ENCODE results near the gene SMLR1.

The SMLR1 gene

DNA sequence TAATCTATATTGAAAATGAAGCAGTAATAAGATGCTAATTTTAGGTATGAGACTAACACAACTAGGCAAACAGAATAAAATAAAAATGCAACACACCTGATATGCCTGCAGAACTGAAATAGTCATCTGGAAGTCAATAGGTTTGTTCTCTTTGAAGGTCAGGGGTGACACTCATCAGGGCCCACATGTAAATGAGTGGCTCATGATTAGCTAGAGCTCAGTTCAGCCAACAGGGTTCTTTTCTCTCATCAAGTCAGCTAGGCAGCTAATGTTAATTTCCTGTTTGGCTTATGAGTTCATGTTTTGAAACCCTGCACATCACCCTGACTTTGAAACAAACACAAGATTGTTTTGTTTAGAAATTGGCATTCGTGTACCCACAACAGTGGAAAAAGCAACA, 23.8 kb downstream of the SMLR1 start:
- DNase-seq (ENCODE audit: low read depth) = no peak

DNA sequence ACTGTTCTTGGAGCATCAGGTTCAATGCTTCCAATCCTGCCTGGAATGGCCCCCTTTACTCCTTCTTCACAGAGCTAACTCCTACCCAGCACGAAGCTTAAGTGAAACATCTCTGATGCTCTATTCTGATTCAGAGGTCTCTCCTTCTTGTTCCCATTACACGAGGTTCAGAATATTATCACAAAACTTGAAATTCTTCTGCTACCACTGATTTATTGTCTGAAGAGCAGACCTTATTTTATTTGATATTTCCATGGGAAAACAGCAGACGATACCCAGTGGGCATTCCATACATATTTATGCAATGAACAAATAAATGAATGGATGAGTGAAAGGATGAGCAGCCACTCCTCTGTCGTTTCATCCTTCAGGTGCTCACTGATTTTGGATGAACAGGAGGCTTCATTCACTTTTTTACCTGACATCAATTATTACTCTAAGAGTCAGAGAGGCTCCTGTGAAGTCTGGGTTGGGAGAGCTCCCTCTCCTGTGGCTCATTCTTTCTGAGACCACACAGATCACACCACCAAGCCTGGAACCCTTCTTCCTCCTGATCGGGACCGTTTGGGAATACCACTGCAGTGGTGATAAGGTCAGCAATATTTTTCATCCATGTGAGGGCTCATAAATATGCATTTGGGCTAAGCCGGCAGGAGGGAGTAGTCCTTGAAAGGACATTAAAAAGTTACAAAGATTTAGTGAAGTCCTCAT, 25.8 kb downstream of the SMLR1 start:
- no peak for DNase-seq (ENCODE audit: low read depth)

DNA sequence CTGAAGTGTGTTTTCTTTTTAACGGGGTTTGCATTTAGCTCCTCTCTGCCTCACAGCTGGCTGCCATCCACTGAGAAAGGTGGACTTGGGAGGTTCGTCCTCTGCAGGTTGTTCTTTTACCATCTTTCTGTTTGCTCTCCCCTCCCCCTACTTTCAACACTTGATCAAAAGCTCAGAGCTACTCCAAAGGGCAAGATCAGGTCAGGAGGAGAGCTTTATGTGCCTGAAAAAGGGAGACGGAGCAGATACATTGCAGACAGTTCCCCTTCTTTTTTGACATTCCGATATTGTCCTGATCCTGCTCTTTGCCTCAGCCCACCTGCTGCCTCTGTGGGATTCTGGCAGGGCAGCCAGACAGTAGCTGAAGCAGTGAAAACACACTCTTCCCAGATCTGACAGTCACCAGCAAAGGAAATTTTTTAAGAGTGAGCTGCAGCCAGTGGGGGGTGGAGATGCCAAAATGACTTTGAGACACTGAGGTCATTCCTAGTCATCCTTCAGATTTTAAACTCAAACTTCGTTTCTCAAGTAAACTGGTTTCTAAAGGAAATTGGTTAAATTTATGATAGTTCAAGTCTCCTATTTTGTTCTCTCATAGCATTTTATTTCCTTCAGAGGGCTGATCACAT, 26.5 kb downstream of the SMLR1 start:
- DNase-seq (ENCODE audit: low read depth) = no peak

DNA sequence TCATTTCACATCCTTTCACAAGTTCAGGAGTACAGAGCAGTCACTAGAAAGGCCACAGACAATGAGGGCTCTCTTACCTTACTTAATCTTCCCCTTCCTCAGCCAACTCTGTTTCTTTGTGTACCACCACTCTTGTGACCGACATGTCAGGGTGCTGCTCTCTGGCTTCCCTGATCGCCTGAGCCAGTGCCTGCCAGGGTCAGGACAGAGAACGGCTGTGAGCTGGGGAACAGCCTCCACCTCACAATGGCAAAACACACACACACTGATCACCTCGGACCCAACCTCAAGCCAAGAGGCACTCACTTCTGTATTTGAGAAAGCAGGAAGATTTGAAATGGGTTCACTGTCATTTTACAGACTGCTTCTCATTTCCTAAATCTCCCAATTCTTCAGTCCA, 30.8 kb downstream of the SMLR1 start:
- no peak for DNase-seq (ENCODE audit: low read depth)

DNA sequence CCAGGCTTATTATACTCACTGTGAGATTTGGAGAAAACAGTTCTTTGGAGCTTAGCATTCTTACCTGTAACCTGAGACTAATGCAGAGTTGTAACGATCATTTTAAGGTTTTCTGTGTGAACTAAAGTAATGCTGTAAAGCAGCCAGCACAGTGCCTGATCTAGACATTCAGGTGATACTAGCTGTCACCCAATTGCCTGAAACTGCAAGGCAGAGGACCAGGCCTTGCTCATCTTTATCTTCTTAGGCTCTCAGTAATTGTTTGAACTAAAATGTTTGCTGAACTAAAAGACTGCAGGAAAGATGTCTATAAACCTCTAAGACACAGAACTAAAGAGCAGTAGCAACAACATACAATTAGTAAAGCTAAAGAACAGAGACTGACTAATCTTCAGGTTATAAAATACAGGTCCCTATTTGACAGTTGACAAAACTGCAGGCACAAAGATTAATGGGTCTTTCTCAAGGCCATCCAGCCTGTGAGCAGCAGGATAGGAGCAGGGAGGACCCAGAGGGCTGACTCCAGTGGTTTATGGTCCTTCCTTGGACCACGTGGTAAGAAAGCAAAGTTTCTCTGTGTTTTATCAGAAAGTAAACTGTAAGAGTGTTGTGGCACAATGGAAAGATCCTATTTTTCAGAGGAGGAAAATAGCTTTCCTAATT, 31.4 kb downstream of the SMLR1 start:
- no peak for DNase-seq (ENCODE audit: low read depth)

DNA sequence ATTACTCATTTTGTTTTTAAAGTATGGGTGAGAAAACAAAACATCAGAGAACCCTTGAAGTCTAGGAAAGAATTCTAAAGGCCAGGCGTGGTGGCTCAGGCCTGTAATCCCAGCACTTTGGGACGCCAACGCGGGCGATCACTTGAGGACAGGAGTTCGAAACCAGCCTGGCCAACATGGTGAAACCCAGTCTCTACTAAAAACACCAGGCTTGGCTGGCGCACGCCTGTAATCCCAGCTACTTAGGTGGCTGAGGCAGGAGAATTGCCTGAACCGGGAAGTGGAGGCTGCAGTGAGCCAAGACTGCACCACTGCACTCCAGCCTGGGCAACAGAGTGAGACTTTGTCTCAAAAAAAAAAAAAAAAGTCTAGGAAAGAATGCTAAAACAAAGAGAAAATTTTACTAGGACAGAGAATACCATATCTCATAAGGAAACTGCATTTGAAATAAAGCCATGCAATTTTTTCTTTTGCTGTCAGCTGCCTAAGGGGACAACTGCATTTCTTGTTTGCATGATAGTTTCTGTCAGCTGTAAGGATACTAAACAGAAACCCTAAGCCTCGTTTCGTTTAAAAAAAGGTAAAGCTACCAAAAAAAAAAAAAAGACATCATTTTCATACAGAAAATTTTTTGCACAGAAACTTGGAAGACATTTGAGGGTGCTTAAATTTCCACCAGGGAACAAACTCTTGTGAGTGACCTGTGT, 32.1 kb downstream of the SMLR1 start:
- DNase-seq (ENCODE audit: low read depth) = no peak

DNA sequence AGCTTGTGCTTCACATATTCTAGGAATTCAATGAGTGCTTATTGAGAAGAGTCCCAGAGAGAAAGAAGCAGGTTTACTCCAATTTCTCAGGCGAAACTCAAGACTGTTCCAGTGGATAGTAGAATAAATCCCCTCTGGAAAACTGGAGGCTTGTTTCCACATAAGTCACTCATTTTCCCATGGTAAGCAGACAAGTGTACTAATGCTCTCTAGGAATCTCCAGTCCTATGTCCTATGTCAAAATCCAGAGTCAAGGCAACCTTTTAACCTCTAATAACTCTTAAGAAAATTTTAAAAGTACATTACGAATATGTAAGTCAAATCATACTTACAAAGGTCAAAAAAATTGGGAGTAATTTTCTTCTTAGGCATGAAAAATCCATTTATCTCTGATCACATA, 35.2 kb downstream of the SMLR1 start:
- no peak for DNase-seq (ENCODE audit: low read depth)

DNA sequence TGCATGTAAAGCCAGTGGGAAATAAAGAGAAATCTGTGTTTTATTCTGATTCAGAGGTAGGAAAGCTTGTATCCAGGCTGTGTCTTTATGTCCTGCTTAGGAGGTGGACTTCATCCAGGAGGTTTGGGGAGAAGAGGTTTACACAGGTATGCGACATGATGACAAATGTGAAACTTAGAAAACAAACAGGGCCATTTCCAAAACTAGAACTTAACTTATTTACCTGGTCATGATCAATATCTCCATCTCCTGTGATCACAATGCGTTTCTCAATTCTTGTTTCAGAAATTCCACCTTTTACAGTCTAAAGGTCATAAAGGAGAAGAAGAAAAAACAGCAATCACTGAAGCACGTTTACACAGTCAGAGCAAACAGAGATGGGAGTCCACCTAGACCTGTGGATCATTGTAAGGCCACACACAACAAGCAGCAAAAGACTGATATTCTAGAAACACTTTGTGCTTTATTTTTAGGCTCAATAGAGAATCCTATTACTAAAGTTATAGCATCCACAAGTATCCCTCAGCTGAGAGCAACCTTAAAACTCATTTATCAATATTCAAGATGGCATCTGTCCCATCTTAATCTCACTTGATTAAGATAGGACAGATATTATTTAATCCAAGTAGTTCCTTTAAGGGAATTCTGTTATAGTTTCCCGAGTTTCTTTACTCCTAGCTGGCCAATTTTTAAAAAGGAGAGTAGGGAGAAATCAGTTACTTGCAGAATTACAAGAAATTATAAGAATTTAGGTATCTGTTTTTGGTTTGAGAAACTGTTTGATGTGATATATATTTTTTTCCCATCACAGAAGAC, 36.4 kb downstream of the SMLR1 start:
- DNase-seq (ENCODE audit: low read depth) = no peak

DNA sequence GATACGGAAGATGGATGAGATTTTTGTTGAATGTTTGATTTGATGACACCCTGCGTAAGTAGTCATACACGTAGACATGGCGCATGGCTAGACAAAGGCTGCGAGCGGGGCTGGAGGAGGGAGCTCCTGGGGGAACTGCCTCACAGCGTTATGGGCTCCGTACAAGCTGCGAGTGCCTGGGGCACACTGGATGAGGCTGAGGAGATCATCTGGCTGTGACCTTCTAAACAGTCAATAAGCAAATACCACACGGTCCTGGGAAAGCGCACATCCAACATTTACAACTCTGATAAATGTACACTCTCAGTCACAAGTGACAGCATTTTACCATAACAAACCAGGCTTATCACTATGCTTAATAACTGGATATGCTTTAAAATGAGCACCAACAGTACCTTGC, 37.1 kb downstream of the SMLR1 start:
- DNase-seq (ENCODE audit: low read depth) = no peak

DNA sequence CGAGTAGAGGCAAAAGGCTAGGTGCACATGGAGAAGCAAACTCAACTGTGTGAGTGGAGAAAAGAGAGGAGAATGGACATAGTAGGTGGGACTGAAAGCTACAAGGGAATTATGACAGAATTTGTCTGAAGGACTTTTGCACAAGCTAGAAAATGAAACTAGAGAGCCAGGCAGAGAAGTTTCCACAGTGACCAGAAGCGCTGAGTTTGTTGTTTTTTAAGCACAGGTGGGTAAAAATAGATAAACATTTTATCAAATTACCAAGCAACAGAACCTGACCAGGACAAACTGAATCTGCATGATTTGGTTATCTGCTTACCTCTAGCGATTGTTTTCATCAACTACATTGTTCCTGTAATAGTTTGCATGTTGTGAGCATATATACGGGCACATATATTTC, 38.6 kb downstream of the SMLR1 start:
- no peak for DNase-seq (ENCODE audit: low read depth)

DNA sequence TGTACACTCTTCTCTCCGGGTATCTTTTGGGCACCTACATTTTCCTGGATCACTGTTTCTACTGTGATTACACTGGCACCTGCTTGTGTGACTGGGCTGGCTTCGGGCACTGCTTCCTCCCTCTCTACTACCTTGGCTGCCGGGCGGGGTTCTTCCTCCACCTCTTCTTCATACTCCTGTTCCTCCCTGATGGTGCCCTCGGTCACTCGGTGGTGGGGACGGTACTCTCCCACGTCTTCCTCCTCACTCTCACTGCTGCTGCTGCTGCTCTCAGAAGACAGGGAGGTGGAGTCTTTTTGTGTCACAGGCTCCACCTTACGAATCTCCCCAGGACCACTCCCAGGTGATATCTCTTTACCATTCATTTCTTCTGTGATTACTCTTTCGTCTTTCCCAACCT, 42.5 kb downstream of the SMLR1 start:
- DNase-seq (ENCODE audit: low read depth) = no peak

DNA sequence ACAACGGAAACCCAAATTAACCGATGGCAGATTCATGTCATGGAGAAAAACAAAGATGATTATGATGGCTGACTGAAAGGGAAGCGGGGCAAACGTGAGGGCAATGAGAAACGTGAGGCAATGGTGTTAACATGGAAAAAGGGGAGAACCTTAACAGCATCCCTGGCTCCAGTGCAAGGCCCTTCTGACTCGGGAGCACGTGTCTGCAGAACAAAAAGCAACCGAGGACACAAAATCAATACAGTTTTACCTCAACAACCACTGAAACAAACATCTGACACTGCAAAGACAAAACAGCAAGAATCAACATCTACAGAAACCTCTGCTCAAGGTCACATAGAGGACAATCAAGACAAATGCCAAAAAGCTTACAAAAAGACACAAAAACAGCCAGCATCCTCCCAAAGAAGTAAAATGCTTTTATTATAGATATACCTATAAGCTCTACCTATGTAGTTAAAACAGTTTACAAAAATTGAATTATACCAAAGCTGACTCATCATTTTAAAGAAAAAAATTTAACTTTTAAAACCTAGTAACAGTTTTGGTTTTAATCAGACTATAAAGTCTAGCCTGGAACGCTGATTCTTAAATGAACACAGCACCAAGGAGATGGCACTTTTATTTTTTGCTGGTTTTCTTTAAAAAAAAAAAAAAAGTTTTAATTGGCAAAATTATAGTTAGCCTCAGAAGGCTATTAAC, 43.1 kb downstream of the SMLR1 start:
- no peak for DNase-seq (ENCODE audit: low read depth)

DNA sequence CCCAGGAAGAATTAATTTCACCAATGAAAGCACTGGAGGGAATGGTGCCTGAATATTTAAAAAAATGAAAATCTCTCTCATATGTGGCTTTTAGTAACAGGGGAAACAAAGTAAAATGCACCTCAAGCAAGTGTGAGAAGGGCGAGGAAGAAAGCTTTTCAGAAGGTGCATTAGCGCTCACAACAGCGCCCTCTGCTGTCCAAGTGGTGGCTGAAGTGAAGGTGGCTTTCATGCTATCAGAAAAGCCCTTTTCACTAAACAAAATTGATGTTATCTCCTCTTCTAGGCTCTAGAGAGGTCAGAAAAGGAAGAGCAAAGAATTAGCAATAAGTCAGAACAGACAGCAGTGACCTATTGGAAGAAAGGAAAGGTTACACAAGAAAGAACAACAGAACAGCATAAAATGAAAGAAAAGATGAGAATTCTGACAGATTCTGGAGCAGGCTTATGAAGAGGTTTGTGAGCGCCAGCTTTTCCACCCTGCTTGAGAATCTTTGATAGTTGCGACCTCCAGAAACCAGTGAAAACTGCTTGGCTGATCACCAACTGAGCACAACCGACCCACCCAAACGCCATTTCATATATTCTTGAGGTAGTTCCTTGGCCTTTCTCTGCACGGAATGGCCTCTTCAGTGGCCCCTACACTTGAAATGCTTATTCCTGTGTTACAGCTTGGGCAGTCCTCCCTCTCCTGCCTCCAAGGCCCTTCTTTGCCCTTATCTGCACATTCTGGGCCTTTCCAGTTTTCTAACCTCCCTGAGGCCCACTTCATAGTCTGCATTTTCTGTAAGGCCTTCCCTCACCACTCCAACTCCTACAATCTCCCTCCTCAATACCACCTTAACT, 45.3 kb downstream of the SMLR1 start:
- DNase-seq (ENCODE audit: low read depth) = peak; percentile 36

DNA sequence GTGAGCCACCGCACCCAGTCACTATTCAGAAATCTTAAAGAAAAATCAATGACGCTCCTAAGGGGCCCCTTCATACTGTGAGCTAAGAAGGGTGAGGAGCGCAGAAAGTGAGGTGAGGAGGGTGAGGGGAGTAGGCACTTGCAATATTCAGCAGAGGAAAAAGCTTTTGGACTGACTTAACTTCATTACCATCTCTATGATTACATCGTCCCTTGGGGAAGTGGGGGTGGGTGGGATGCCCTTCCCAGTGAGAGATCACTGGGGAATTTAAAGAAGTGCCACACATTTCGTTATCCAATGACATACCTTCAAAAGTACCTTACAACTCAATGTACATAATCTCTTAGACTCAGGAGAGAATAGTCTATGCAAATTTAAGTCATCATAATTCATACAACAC, 46.5 kb downstream of the SMLR1 start:
- no peak for DNase-seq (ENCODE audit: low read depth)

DNA sequence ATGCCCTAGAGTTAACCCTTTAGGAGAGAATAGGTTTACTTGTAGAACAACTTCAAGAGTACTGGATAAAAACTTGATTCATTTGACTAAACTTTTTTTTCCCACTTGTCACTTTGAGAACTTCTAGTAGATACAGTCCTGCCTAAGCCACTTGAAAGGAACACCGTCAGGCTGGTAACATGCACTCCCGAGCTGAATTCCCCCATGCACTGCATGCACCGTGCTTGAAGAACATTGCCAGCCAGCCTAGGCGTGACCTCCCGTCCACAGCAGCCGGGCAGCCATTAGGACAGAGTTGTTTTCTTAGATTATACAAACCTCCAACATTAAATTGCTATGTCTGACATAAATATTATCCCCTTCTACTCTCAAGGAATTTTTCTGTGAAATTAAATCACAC, 52.6 kb downstream of the SMLR1 start:
- DNase-seq (ENCODE audit: low read depth) = no peak

DNA sequence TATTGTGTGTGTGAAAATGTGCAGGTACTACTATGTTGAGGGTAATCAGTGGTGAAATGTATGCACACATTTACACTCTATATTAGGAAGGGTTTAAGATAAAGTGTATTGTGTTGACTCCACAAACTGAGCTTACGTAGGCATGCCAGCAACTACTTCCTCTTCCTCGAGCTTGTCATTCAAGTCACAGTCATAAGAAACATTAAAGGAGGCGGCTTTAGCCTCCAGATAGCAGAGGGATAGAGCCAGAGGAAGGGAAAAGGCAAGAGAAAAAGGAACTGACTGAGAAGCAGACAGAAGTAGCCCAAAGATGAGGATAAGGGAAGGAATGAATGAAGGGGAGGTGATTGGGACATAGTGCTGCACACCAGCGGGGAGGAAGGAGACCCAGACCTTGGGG, 55.2 kb downstream of the SMLR1 start:
- no peak for DNase-seq (ENCODE audit: low read depth)

DNA sequence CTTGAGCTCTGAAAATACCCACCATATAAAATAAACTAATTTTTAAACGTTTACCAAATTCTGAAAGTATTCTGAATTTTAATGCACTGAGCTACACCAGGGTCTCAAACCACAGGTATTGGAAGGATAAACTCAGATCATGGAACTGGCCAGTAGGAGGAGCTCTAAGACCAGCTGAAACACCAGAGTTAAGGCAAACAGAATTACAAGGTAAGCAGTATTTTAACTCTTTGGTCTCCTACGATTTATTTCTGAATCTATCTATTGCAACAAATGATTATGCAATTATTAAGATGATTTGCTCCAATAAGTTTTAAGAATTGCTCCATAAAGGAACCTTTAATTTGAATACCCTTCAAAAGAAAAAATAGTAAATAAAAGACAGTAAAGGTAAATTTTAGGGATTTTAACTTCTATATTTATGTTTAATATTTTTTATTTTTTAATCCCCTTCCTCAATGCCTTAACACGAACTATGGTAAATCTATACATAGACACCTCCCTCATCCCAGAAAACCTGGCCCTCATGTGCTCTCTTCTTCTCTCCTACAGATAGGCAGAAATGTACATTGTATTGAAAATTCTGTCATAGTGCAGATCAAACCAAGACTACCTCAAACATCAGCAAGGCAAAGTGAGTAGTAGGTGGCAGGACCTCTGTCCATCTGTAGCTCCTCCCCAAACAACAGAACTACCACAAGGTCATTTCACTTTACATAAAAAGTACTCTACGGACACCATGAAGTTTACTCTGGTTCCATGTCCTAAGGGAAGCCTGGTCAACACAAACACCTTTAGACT, 58.4 kb downstream of the SMLR1 start:
- DNase-seq (ENCODE audit: low read depth) = peak; percentile 39
